ENCODE results near the gene CYB5A. TPM values are rescaled to one million over a fixed set of nuclear protein-coding genes. Genes with fewer than 3 reads are reported as not detected.

CYB5A gene
- total RNA-seq, 1 donor from 2014 or later, result 213 TPM

GRCh38 chr18:74204526-74205152 is 87.1 kb downstream of the CYB5A start:
- no peak for DNase-seq (ENCODE audit: low spot score, unreplicated experiment)
- peaks cover 14% of the 10 kb centered on the region for H3K4me1 Mint-ChIP-seq (ENCODE audit: low read depth)
- no peaks in the 10 kb centered on the region for H3K36me3 Mint-ChIP-seq (ENCODE audit: insufficient read depth)
- no peak for TF ChIP-seq CTCF (IDR thresholded peaks at IDR 0.05; ENCODE audit: unreplicated experiment)
- no peaks in the 10 kb centered on the region for H3K9me3 Mint-ChIP-seq (ENCODE audit: low read depth)
- H3K27ac Mint-ChIP-seq, result peak overlapping the region; percentile 69
- no peak overlapping the region for H3K4me3 Mint-ChIP-seq (ENCODE audit: low read depth)
- H3K27me3 Mint-ChIP-seq, result no peaks in the 10 kb centered on the region

- Mint-ChIP-seq H3K4me1 (ENCODE audit: low read depth) (peaks cover 14% of the 10 kb centered on the region), H3K36me3 (ENCODE audit: insufficient read depth) (no peaks in the 10 kb centered on the region), H3K27me3 (no peaks in the 10 kb centered on the region), H3K27ac (peak overlapping the region; percentile 52), H3K9me3 (ENCODE audit: low read depth) (no peaks in the 10 kb centered on the region), H3K4me3 (ENCODE audit: low read depth) (no peak overlapping the region)
- DNase-seq (ENCODE audit: low spot score, unreplicated experiment), result no peak
- TF ChIP-seq CTCF (IDR thresholded peaks at IDR 0.05; ENCODE audit: unreplicated experiment), result no peak
Observed at GRCh38 chr18:74203811-74204210, 88.0 kb downstream of the CYB5A start.

Other genes with a start within 250 kb of the CYB5A start
- 2.7 and 4.3 TPM in 2 replicates for gene FBXO15, start 144.1 kb downstream of the CYB5A start, total RNA-seq
- gene TIMM21, start 143.4 kb downstream of the CYB5A start, total RNA-seq, result 27.5 and 35.2 TPM in 2 replicates
- gene C18orf63, start 23.9 kb upstream of the CYB5A start, total RNA-seq, result not detected in 2 replicates
- gene DIPK1C, start 165.3 kb upstream of the CYB5A start, total RNA-seq, result not detected in 2 replicates
- gene CNDP2, start 204.4 kb upstream of the CYB5A start, total RNA-seq, result 176 and 182 TPM in 2 replicates
- 0.29 and 0.38 TPM in 2 replicates for gene CNDP1, start 242.5 kb upstream of the CYB5A start, total RNA-seq